HepG2 (cell line): ENCODE measurements around the gene MKS1. TPM values are rescaled to one million over a fixed set of nuclear protein-coding genes. Genes with fewer than 3 reads are reported as not detected.

Experiments used
- ATAC-seq: fragments of 200-7000 bp; cut with Tn5 transposase; 3 replicates; pipeline ENCODE4 v1.9.1; 2020; ENCODE audit warnings: mild to moderate bottlenecking, moderate library complexity
- BruUV-seq: library from RNA; stranded (reverse); fragments of 400-500 nt; replicated peaks from 2 replicates; lab custom pipeline; 2021; lab: Mats Ljungman, UMichigan
- CTCF ChIA-PET: fragments of 300-600 bp; formaldehyde crosslinking; extraction: SDS; loops from one replicate; lab custom pipeline; 2021; ENCODE audit warnings: low total read pairs, inconsistent platforms, low intra/inter-chr PET ratio; lab: Yijun Ruan, JAX
- POLR2A ChIA-PET: fragments of 350-600 bp; sonication (Branson Sonifier 250); formaldehyde crosslinking; loops from one replicate; lab custom pipeline; 2020; ENCODE audit warnings: antibody characterized with exemption, inconsistent platforms; lab: Yijun Ruan, JAX
- DNase-seq: peaks from one replicate; pipeline ENCODE4 v3.0.0-alpha.2; 2015; ENCODE audit warnings: low spot score
- FAIRE-seq: peaks from 3 replicates; lab custom pipeline; 2011; peaks lifted over from hg19 to GRCh38; lab: Jason Lieb, UNC
- H2AFZ ChIP-seq: one replicate; pipeline ENCODE4 v1.6.1; 2011; ENCODE audit warnings: low read length, inconsistent platforms
- H3K27ac ChIP-seq: fragments of 300-600 bp; 3 replicates; pipeline ENCODE4 v1.8.0; 2011; ENCODE audit warnings: mixed run types, mild to moderate bottlenecking, mixed read lengths, low read length, inconsistent platforms; ENCODE audit not compliant: insufficient read depth; ENCODE audit errors: extremely low read length
- H3K27me3 ChIP-seq, 2 experiments: fragments of 200-600 bp in 1 of 2; 2 replicates in 1 of 2; 3 replicates in 1 of 2; pipeline versions ENCODE4 v1.6.0 to v1.8.0; 2011; ENCODE audit warnings: low read length in 2 of 2, mild to moderate bottlenecking in 2 of 2, moderate library complexity in 2 of 2, inconsistent platforms in 1 of 2; ENCODE audit not compliant: insufficient read depth in 2 of 2, control insufficient read depth in 1 of 2
- H3K36me3 ChIP-seq, 2 experiments: fragments of 200-600 bp in 1 of 2; replicated peaks in 1 of 2; 2 replicates in 1 of 2; 3 replicates in 1 of 2; pipeline versions ENCODE4 v1.5.1 to v1.8.0; 2011; ENCODE audit warnings: low read length in 2 of 2, inconsistent platforms in 1 of 2; ENCODE audit not compliant: insufficient read depth in 2 of 2, control insufficient read depth in 1 of 2
- H3K4me1 ChIP-seq: 2 replicates; pipeline ENCODE4 v1.5.1; 2012; ENCODE audit warnings: low read length, inconsistent platforms; ENCODE audit not compliant: insufficient read depth
- H3K4me2 ChIP-seq: 2 replicates; pipeline ENCODE4 v1.6.0; 2011; ENCODE audit warnings: low read depth, low read length, inconsistent platforms
- H3K4me3 ChIP-seq, 3 experiments: fragments of 200-600 bp in 1 of 3; sonication (generic), shearing (Covaris generic) in 1 of 3; replicated peaks in 1 of 3; 2 replicates each; pipeline ENCODE4 v1.5.1; 2011 to 2016; ENCODE audit warnings: low read length in 3 of 3, inconsistent platforms in 2 of 3, low read depth in 2 of 3, mild to moderate bottlenecking in 2 of 3, control low read depth in 1 of 3, mixed read lengths in 1 of 3; ENCODE audit not compliant: insufficient read depth in 1 of 3
- H3K79me2 ChIP-seq: one replicate; pipeline ENCODE4 v1.6.1; 2011; ENCODE audit warnings: low read length, inconsistent platforms; ENCODE audit not compliant: insufficient read depth
- H3K9ac ChIP-seq: 2 replicates; pipeline ENCODE4 v1.6.0; 2011; ENCODE audit warnings: mild to moderate bottlenecking, low read depth, low read length, inconsistent platforms; ENCODE audit not compliant: insufficient read depth
- H3K9me3 ChIP-seq: 2 replicates; pipeline ENCODE4 v1.5.1; 2012; ENCODE audit warnings: mild to moderate bottlenecking, low read length
- H4K20me1 ChIP-seq: 2 replicates; pipeline ENCODE4 v1.6.0; 2011; ENCODE audit warnings: inconsistent platforms, mild to moderate bottlenecking, low read length, moderate library complexity; ENCODE audit not compliant: insufficient read depth
- DRAP1 ChIP-seq: IDR thresholded peaks from 2 replicates; pipeline ENCODE4 v1.6.1; 2016; ENCODE audit warnings: missing genetic modification reagents, missing compliant biosample characterization
- ELK4 ChIP-seq: sonication (generic); formaldehyde crosslinking; IDR thresholded peaks from 2 replicates; pipeline ENCODE4 v1.9.0; 2021; ENCODE audit warnings: missing genetic modification reagents, borderline replicate concordance
- FIP1L1 ChIP-seq: fragments of 200-400 bp; formaldehyde crosslinking; IDR thresholded peaks from 2 replicates; pipeline ENCODE4 v1.6.1; 2018; ENCODE audit warnings: low read depth, mild to moderate bottlenecking, low read length, moderate library complexity, borderline replicate concordance; ENCODE audit not compliant: insufficient read depth
- NCOA1 ChIP-seq: sonication (generic); formaldehyde crosslinking; IDR thresholded peaks from 2 replicates; pipeline ENCODE4 v1.9.0; 2021; ENCODE audit warnings: missing genetic modification reagents
- NR0B2 ChIP-seq: sonication (generic); formaldehyde crosslinking; IDR thresholded peaks from 2 replicates; pipeline ENCODE4 v1.4.0; 2020; ENCODE audit warnings: mild to moderate bottlenecking, missing genetic modification reagents
- SMAD1 ChIP-seq: sonication (generic); formaldehyde crosslinking; IDR thresholded peaks from 2 replicates; pipeline ENCODE4 v1.4.0; 2020; ENCODE audit warnings: missing genetic modification reagents, low read depth, mild to moderate bottlenecking, borderline replicate concordance
- ZFP37 ChIP-seq: sonication (generic); formaldehyde crosslinking; IDR thresholded peaks from 2 replicates; pipeline ENCODE4 v1.4.0; 2020; ENCODE audit warnings: missing genetic modification reagents, borderline replicate concordance
- ZMYM2 ChIP-seq: sonication (generic); formaldehyde crosslinking; IDR thresholded peaks from 2 replicates; pipeline ENCODE4 v1.8.0; 2022; ENCODE audit warnings: mild to moderate bottlenecking, missing genetic modification reagents
- ZNF547 ChIP-seq: sonication (generic); formaldehyde crosslinking; IDR thresholded peaks from 2 replicates; pipeline ENCODE4 v1.5.1; 2020; ENCODE audit warnings: mild to moderate bottlenecking, missing genetic modification reagents
- ZNF567 ChIP-seq: sonication (generic); formaldehyde crosslinking; IDR thresholded peaks from 2 replicates; pipeline ENCODE4 v1.8.1; 2023; ENCODE audit warnings: mild to moderate bottlenecking, missing genetic modification reagents, borderline replicate concordance
- ZNF646 ChIP-seq: sonication (generic); formaldehyde crosslinking; IDR thresholded peaks from 2 replicates; pipeline ENCODE4 v1.9.0; 2021; ENCODE audit warnings: mild to moderate bottlenecking, missing genetic modification reagents
- ZNF878 ChIP-seq: sonication (generic); formaldehyde crosslinking; IDR thresholded peaks from 2 replicates; pipeline ENCODE4 v1.8.1; 2023; ENCODE audit warnings: mild to moderate bottlenecking, missing genetic modification reagents, moderate library complexity
- WGBS: methylation state at CpG from one replicate; pipeline ENCODE4 v1.1.6; 2017; ENCODE audit warnings: low lambda C conversion rate; 5-methylcytosine and 5-hydroxymethylcytosine counted together
- in situ Hi-C: cut with HindIII; loops from 2 replicates; pipeline ENCODE4 v1.10.0; 2017; ENCODE audit warnings: low pct_unique_long_range_greater_than_20kb; ENCODE audit not compliant: extremely low pct_ligation_motif_present
- intact Hi-C: fragments of 100-400 bp; cut with micrococcal nuclease; formaldehyde crosslinking; loops from one replicate; pipeline ENCODE4 v1.10.0; 2022; ENCODE audit not compliant: unreplicated experiment
- polyA plus RNA-seq, 8 experiments: library from polyadenylated mRNA; depleted of rRNA in 3 of 8; stranded (reverse) in 7 of 8; unstranded in 1 of 8; fragments of >200 nt; fragmentation: Illumina TruSeq in 4 of 8; extraction: Trizol in 4 of 8; gene quantifications; 2 replicates each; pipeline versions ENCODE4 v1.2.1 to v1.2.3, GENCODE V29; 2011 to 2016; ENCODE audit warnings: low read depth in 4 of 8, missing spikeins in 1 of 8, mixed read lengths in 1 of 8; ENCODE audit not compliant: insufficient read depth in 1 of 8
- total RNA-seq, 5 experiments: library from RNA; depleted of rRNA; stranded (reverse); fragments of >200 nt; fragmentation: Illumina TruSeq; extraction: Trizol; gene quantifications; 2 replicates each; pipeline ENCODE4 v1.2.3, GENCODE V29; 2016; ENCODE audit warnings: low read depth in 1 of 5
- TF ChIP-seq, protein P1 (sequence below): IDR thresholded peaks from 2 replicates; pipeline ENCODE4 v1.6.1; 2016; ENCODE audit warnings: mild to moderate bottlenecking, missing biosample characterization, missing genetic modification reagents

MKS1 gene
- total and polyA plus RNA-seq, 2 of the 13 experiments (the other 11 are each of a cell fraction or from before 2014, with no cell fraction given) = 16.1 to 26.3 TPM

DNA sequence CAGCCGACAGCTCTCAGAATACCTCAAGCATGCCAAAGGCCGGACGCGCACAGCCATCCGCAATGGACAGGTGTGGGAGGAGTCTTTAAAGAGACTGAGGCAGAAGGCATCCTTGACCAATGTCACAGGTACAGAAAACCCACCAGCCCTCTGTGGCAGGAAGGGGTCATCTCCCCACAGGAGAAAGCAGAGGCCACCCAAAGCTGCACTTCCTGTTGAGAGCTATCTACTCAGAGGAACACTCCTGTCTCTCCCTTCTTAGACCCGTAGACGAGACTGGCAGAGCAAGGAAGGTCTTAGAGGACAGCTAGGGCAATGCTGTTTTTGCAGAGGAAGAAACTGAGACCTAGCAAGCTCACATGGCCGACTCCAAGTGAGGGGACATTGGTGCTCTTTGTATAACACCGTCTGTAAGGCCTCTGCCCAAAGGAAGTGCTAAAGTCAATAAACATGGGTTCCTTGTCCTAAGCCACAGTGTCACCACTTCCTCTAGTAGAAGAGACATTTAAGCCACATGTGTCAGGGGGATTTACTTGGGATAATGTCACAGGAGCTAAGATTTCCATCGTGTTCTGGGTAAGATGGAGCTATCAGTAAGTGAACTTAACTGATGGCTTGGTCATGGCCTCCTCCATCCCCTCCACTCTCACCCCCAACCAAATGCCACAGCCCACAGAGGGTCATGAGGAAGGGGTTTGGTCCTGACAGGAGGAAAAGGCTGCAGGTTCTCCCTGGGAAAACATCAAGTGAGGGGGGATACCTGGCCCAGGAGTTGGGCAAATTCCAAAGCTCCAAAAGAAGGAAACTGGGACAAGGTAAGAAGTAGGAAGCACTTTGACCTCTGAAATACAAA is 28.7 kb upstream of the MKS1 start (continued):
- TF ChIP-seq DRAP1 = no peak
- no peak for TF ChIP-seq NR0B2
- TF ChIP-seq ZMYM2 (CRISPR knock-in tag) = no peak

- in situ Hi-C loops = no loop called here
- H3K36me3 ChIP-seq = no peaks in the 10 kb centered on the region
- WGBS = 30% methylated on average over 1 of the region's 1 CpG
- H3K4me3 ChIP-seq = no peak overlapping the region
- H3K27me3 ChIP-seq = peaks cover 19 to 90% of the 10 kb centered on the region in 2 experiments
- no peak overlapping the region for H2AFZ ChIP-seq
- H3K4me2 ChIP-seq = no peak overlapping the region
- ATAC-seq (no peak), FAIRE-seq (no peak), DNase-seq (no peak)
- BruUV-seq = no TSS peak
- no peak overlapping the region for H3K27ac ChIP-seq
- no peak overlapping the region for H3K9ac ChIP-seq
- no peaks in the 10 kb centered on the region for H4K20me1 ChIP-seq
- POLR2A ChIA-PET = no interaction called here
- H3K9me3 ChIP-seq = no peaks in the 10 kb centered on the region
- intact Hi-C loops = no loop called here
- H3K4me1 ChIP-seq = peaks cover 63% of the 10 kb centered on the region
- no peaks in the 10 kb centered on the region for H3K79me2 ChIP-seq
- CTCF ChIA-PET = no interaction called here
- TF ChIP-seq ZNF646 = no peak
- no peak for TF ChIP-seq FIP1L1
- TF ChIP-seq NCOA1 = no peak
- TF ChIP-seq, protein P1, sequence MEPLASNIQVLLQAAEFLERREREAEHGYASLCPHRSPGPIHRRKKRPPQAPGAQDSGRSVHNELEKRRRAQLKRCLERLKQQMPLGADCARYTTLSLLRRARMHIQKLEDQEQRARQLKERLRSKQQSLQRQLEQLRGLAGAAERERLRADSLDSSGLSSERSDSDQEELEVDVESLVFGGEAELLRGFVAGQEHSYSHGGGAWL (CRISPR knock-in tag) = no peak
- TF ChIP-seq ZNF567 = no peak
- TF ChIP-seq ZNF878 (CRISPR knock-in tag) = no peak
- TF ChIP-seq ELK4 (CRISPR knock-in tag) = no peak
- no peak for TF ChIP-seq ZNF547 (CRISPR knock-in tag)
- TF ChIP-seq ZFP37 = no peak
- TF ChIP-seq SMAD1 = no peak
Observed at GRCh38 chr17:58246781-58247180, 27.7 kb upstream of the MKS1 start.
